GM23338 (cell line): ENCODE data around the gene PPP4R1. TPM values are rescaled to one million over a fixed set of nuclear protein-coding genes. Genes with fewer than 3 reads are reported as not detected.

Experiments used
- ATAC-seq: fragments of 200-7000 bp; cut with Tn5 transposase; 3 replicates; pipeline ENCODE4 v1.9.1; 2020
- DNase-seq: peaks from one replicate; pipeline ENCODE4 v3.0.0-alpha.2; 2015; ENCODE audit warnings: low spot score
- H2AFZ ChIP-seq: fragments of 200-600 bp; sonication (generic); 2 replicates; pipeline ENCODE4 v1.8.0; 2016; ENCODE audit warnings: antibody characterized with exemption, mild to moderate bottlenecking, moderate library complexity
- H3F3A ChIP-seq: fragments of 200-600 bp; sonication (generic); replicated peaks from 2 replicates; pipeline ENCODE4 v1.8.0; 2017; ENCODE audit warnings: antibody characterized with exemption, mixed run types, low read depth
- H3K27ac ChIP-seq: fragments of 200-600 bp; sonication (generic); 2 replicates; pipeline ENCODE4 v1.6.1; 2016; ENCODE audit warnings: low read depth
- H3K27me3 ChIP-seq: fragments of 200-600 bp; sonication (generic); 2 replicates; pipeline ENCODE4 v1.8.0; 2016; ENCODE audit warnings: mild to moderate bottlenecking, mixed run types, moderate library complexity; ENCODE audit not compliant: insufficient read depth
- H3K36me3 ChIP-seq: fragments of 200-600 bp; sonication (generic); 2 replicates; pipeline ENCODE4 v1.8.0; 2016; ENCODE audit warnings: mild to moderate bottlenecking; ENCODE audit not compliant: insufficient read depth
- H3K4me1 ChIP-seq: fragments of 200-600 bp; sonication (generic); 2 replicates; pipeline ENCODE4 v1.8.0; 2016; ENCODE audit warnings: mild to moderate bottlenecking, moderate library complexity; ENCODE audit not compliant: insufficient read depth
- H3K4me2 ChIP-seq: fragments of 200-600 bp; sonication (generic); 2 replicates; pipeline ENCODE4 v1.7.1; 2017; ENCODE audit warnings: mixed run types
- H3K4me3 ChIP-seq: fragments of 200-600 bp; sonication (generic); 2 replicates; pipeline ENCODE4 v1.6.1; 2016; ENCODE audit warnings: mixed run types
- H3K79me2 ChIP-seq: fragments of 200-600 bp; sonication (generic); replicated peaks from 2 replicates; pipeline ENCODE4 v1.8.0; 2017; ENCODE audit warnings: mild to moderate bottlenecking; ENCODE audit not compliant: insufficient read depth
- H3K9me2 ChIP-seq: fragments of 200-600 bp; sonication (generic); 2 replicates; pipeline ENCODE4 v1.8.0; 2017; ENCODE audit not compliant: insufficient read depth
- H4K20me1 ChIP-seq: fragments of 200-600 bp; sonication (generic); replicated peaks from 2 replicates; pipeline ENCODE4 v1.8.0; 2017; ENCODE audit warnings: mild to moderate bottlenecking; ENCODE audit not compliant: insufficient read depth
- H3K27ac Mint-ChIP-seq: 2 replicates; pipeline ENCODE4 v1.8.0; 2020; ENCODE audit warnings: inconsistent platforms, mild to moderate bottlenecking, moderate library complexity, mixed read lengths
- H3K27me3 Mint-ChIP-seq: 3 replicates; pipeline ENCODE4 v1.8.0; 2022; ENCODE audit warnings: low read depth, mild to moderate bottlenecking, moderate library complexity, mixed read lengths, inconsistent platforms; ENCODE audit not compliant: insufficient read depth, poor library complexity
- H3K36me3 Mint-ChIP-seq: 3 replicates; pipeline ENCODE4 v1.8.0; 2021; ENCODE audit warnings: low read depth, mild to moderate bottlenecking, inconsistent platforms, moderate library complexity, mixed read lengths
- H3K4me1 Mint-ChIP-seq: 3 replicates; pipeline ENCODE4 v1.8.0; 2020; ENCODE audit warnings: mild to moderate bottlenecking, inconsistent platforms, mixed read lengths
- H3K4me3 Mint-ChIP-seq: 3 replicates; pipeline ENCODE4 v1.8.0; 2021; ENCODE audit warnings: moderate library complexity, mild to moderate bottlenecking, inconsistent platforms, mixed read lengths
- H3K9me3 Mint-ChIP-seq: 3 replicates; pipeline ENCODE4 v1.8.0; 2020; ENCODE audit warnings: moderate library complexity, mild to moderate bottlenecking, inconsistent platforms, mixed read lengths
- CREB1 ChIP-seq: fragments of 250-450 bp; sonication (Bioruptor Pico); IDR thresholded peaks from 2 replicates; pipeline ENCODE4 v1.5.0; 2020; ENCODE audit warnings: low read depth, mild to moderate bottlenecking, moderate library complexity
- EZH2 ChIP-seq: fragments of 200-600 bp; sonication (generic); IDR thresholded peaks from one replicate; pipeline ENCODE4 v1.8.0; 2017; ENCODE audit warnings: antibody characterized with exemption, mild to moderate bottlenecking, low read depth; ENCODE audit not compliant: unreplicated experiment
- EZH2phosphoT487 ChIP-seq: fragments of 200-600 bp; sonication (generic); IDR thresholded peaks from one replicate; pipeline ENCODE4 v1.8.1; 2018; ENCODE audit warnings: antibody characterized with exemption; ENCODE audit not compliant: unreplicated experiment
- JUNB ChIP-seq: IDR thresholded peaks from one replicate; pipeline ENCODE4 v1.6.1; 2016; ENCODE audit warnings: antibody characterized with exemption; ENCODE audit not compliant: unreplicated experiment
- NANOG ChIP-seq: IDR thresholded peaks from 2 replicates; pipeline ENCODE4 v1.6.1; 2016; ENCODE audit warnings: antibody characterized with exemption, borderline replicate concordance
- POLR2AphosphoS5 ChIP-seq: IDR thresholded peaks from 2 replicates; pipeline ENCODE4 v1.6.1; 2016; ENCODE audit warnings: antibody characterized with exemption, low read depth
- STAT1 ChIP-seq: IDR thresholded peaks from one replicate; pipeline ENCODE4 v1.6.1; 2016; ENCODE audit warnings: antibody characterized with exemption; ENCODE audit not compliant: unreplicated experiment
- ZNF114 ChIP-seq: fragments of 250-450 bp; sonication (Bioruptor Pico); IDR thresholded peaks from 2 replicates; pipeline ENCODE4 v1.5.0; 2020; ENCODE audit warnings: mild to moderate bottlenecking, moderate library complexity
- ZNF331 ChIP-seq: fragments of 250-450 bp; sonication (Bioruptor Pico); IDR thresholded peaks from 2 replicates; pipeline ENCODE4 v1.5.0; 2020; ENCODE audit warnings: low read depth, mild to moderate bottlenecking, moderate library complexity
- polyA plus RNA-seq: library from polyadenylated mRNA; unstranded; fragments of >200 nt; fragmentation: Nextera tagmentation; extraction: Ambion mirVana; gene quantifications from 2 replicates; pipeline ENCODE4 v1.2.1, GENCODE V29; 2016
- total RNA-seq: library from RNA; depleted of rRNA; stranded (reverse); fragments of >200 nt; shearing (Covaris generic); gene quantifications from 2 replicates; pipeline ENCODE4 v1.2.3, GENCODE V29; 2014
- TF ChIP-seq, protein P1 (sequence below), 2 experiments: fragments of 200-600 bp in 1 of 2; sonication (generic) in 1 of 2; conservative IDR thresholded peaks; 2 replicates each; pipeline versions ENCODE4 v1.5.1 to v1.6.1; 2016 to 2017; ENCODE audit warnings: antibody characterized with exemption in 2 of 2, low read depth in 2 of 2, mild to moderate bottlenecking in 2 of 2, moderate library complexity in 1 of 2
- TF ChIP-seq, protein P2 (sequence below): IDR thresholded peaks from one replicate; pipeline ENCODE4 v1.6.1; 2018; ENCODE audit warnings: antibody characterized with exemption; ENCODE audit not compliant: unreplicated experiment
- TF ChIP-seq, protein P3 (sequence below): IDR thresholded peaks from 2 replicates; pipeline ENCODE4 v1.6.1; 2016; ENCODE audit warnings: antibody characterized with exemption
- TF ChIP-seq, protein P4 (sequence below): fragments of 250-450 bp; sonication (Bioruptor Pico); IDR thresholded peaks from 2 replicates; pipeline ENCODE4 v1.5.0; 2020; ENCODE audit warnings: mild to moderate bottlenecking, moderate library complexity

The PPP4R1 gene
- total and polyA plus RNA-seq, 2 experiments from 2014 or later: 18.1 to 79.4 TPM

DNA sequence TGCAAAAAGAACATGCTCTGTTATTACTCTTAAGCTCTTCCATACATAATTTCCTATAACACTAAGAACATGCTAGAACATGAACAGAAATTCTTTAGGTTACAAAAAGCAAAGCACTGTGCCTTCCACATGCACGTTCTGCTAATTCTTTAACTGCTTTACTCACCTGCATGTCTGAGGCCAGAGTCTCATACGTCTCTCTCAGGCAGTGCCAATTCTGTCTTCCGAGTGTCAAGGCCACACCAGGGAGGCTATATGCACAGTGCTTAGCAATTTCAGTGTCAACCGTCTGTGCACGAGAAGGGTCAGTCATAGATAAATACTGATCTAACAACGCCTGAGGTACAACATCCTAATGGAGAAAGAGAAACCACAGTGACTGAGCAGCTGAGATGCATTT, 55.1 kb downstream of the PPP4R1 start:
- no peak overlapping the region for H3K4me3 Mint-ChIP-seq
- Histone ChIP-seq H4K20me1 (no peaks in the 10 kb centered on the region), H3F3A (no peaks in the 10 kb centered on the region), H3K27ac (no peak overlapping the region), H3K27me3 (no peaks in the 10 kb centered on the region), H3K9me2 (no peaks in the 10 kb centered on the region), H3K4me3 (no peak overlapping the region), H2AFZ (no peak overlapping the region), H3K4me1 (no peaks in the 10 kb centered on the region), H3K79me2 (no peaks in the 10 kb centered on the region), H3K36me3 (peaks cover 25% of the 10 kb centered on the region), H3K4me2 (no peak overlapping the region)
- TF ChIP-seq, protein P1, sequence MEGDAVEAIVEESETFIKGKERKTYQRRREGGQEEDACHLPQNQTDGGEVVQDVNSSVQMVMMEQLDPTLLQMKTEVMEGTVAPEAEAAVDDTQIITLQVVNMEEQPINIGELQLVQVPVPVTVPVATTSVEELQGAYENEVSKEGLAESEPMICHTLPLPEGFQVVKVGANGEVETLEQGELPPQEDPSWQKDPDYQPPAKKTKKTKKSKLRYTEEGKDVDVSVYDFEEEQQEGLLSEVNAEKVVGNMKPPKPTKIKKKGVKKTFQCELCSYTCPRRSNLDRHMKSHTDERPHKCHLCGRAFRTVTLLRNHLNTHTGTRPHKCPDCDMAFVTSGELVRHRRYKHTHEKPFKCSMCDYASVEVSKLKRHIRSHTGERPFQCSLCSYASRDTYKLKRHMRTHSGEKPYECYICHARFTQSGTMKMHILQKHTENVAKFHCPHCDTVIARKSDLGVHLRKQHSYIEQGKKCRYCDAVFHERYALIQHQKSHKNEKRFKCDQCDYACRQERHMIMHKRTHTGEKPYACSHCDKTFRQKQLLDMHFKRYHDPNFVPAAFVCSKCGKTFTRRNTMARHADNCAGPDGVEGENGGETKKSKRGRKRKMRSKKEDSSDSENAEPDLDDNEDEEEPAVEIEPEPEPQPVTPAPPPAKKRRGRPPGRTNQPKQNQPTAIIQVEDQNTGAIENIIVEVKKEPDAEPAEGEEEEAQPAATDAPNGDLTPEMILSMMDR (conservative IDR thresholded peaks at IDR 0.05; ENCODE audit: low read depth in 2 of 2): no peak
- TF ChIP-seq EZH2 (no peak), JUNB (no peak), POLR2AphosphoS5 (no peak), NANOG (no peak), ZNF331 (CRISPR knock-in tag) (no peak), ZNF114 (CRISPR knock-in tag) (no peak), EZH2phosphoT487 (no peak), CREB1 (CRISPR knock-in tag) (no peak), STAT1 (no peak)
- TF ChIP-seq, protein P2, sequence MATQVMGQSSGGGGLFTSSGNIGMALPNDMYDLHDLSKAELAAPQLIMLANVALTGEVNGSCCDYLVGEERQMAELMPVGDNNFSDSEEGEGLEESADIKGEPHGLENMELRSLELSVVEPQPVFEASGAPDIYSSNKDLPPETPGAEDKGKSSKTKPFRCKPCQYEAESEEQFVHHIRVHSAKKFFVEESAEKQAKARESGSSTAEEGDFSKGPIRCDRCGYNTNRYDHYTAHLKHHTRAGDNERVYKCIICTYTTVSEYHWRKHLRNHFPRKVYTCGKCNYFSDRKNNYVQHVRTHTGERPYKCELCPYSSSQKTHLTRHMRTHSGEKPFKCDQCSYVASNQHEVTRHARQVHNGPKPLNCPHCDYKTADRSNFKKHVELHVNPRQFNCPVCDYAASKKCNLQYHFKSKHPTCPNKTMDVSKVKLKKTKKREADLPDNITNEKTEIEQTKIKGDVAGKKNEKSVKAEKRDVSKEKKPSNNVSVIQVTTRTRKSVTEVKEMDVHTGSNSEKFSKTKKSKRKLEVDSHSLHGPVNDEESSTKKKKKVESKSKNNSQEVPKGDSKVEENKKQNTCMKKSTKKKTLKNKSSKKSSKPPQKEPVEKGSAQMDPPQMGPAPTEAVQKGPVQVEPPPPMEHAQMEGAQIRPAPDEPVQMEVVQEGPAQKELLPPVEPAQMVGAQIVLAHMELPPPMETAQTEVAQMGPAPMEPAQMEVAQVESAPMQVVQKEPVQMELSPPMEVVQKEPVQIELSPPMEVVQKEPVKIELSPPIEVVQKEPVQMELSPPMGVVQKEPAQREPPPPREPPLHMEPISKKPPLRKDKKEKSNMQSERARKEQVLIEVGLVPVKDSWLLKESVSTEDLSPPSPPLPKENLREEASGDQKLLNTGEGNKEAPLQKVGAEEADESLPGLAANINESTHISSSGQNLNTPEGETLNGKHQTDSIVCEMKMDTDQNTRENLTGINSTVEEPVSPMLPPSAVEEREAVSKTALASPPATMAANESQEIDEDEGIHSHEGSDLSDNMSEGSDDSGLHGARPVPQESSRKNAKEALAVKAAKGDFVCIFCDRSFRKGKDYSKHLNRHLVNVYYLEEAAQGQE: no peak
- TF ChIP-seq, protein P3, sequence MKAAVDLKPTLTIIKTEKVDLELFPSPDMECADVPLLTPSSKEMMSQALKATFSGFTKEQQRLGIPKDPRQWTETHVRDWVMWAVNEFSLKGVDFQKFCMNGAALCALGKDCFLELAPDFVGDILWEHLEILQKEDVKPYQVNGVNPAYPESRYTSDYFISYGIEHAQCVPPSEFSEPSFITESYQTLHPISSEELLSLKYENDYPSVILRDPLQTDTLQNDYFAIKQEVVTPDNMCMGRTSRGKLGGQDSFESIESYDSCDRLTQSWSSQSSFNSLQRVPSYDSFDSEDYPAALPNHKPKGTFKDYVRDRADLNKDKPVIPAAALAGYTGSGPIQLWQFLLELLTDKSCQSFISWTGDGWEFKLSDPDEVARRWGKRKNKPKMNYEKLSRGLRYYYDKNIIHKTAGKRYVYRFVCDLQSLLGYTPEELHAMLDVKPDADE: no peak
- TF ChIP-seq, protein P4, sequence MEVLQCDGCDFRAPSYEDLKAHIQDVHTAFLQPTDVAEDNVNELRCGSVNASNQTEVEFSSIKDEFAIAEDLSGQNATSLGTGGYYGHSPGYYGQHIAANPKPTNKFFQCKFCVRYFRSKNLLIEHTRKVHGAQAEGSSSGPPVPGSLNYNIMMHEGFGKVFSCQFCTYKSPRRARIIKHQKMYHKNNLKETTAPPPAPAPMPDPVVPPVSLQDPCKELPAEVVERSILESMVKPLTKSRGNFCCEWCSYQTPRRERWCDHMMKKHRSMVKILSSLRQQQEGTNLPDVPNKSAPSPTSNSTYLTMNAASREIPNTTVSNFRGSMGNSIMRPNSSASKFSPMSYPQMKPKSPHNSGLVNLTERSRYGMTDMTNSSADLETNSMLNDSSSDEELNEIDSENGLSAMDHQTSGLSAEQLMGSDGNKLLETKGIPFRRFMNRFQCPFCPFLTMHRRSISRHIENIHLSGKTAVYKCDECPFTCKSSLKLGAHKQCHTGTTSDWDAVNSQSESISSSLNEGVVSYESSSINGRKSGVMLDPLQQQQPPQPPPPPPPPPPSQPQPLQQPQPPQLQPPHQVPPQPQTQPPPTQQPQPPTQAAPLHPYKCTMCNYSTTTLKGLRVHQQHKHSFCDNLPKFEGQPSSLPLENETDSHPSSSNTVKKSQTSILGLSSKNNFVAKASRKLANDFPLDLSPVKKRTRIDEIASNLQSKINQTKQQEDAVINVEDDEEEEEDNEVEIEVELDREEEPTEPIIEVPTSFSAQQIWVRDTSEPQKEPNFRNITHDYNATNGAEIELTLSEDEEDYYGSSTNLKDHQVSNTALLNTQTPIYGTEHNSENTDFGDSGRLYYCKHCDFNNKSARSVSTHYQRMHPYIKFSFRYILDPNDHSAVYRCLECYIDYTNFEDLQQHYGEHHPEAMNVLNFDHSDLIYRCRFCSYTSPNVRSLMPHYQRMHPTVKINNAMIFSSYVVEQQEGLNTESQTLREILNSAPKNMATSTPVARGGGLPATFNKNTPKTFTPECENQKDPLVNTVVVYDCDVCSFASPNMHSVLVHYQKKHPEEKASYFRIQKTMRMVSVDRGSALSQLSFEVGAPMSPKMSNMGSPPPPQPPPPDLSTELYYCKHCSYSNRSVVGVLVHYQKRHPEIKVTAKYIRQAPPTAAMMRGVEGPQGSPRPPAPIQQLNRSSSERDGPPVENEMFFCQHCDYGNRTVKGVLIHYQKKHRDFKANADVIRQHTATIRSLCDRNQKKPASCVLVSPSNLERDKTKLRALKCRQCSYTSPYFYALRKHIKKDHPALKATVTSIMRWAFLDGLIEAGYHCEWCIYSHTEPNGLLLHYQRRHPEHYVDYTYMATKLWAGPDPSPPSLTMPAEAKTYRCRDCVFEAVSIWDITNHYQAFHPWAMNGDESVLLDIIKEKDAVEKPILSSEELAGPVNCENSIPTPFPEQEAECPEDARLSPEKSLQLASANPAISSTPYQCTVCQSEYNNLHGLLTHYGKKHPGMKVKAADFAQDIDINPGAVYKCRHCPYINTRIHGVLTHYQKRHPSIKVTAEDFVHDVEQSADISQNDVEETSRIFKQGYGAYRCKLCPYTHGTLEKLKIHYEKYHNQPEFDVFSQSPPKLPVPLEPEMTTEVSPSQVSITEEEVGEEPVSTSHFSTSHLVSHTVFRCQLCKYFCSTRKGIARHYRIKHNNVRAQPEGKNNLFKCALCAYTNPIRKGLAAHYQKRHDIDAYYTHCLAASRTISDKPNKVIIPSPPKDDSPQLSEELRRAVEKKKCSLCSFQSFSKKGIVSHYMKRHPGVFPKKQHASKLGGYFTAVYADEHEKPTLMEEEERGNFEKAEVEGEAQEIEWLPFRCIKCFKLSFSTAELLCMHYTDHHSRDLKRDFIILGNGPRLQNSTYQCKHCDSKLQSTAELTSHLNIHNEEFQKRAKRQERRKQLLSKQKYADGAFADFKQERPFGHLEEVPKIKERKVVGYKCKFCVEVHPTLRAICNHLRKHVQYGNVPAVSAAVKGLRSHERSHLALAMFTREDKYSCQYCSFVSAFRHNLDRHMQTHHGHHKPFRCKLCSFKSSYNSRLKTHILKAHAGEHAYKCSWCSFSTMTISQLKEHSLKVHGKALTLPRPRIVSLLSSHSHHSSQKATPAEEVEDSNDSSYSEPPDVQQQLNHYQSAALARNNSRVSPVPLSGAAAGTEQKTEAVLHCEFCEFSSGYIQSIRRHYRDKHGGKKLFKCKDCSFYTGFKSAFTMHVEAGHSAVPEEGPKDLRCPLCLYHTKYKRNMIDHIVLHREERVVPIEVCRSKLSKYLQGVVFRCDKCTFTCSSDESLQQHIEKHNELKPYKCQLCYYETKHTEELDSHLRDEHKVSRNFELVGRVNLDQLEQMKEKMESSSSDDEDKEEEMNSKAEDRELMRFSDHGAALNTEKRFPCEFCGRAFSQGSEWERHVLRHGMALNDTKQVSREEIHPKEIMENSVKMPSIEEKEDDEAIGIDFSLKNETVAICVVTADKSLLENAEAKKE (CRISPR knock-in tag): no peak
- peaks cover 73% of the 10 kb centered on the region for H3K36me3 Mint-ChIP-seq
- no peaks in the 10 kb centered on the region for H3K4me1 Mint-ChIP-seq
- no peak overlapping the region for H3K27ac Mint-ChIP-seq
- ATAC-seq (no peak), DNase-seq (no peak)
- H3K9me3 Mint-ChIP-seq: no peaks in the 10 kb centered on the region
- H3K27me3 Mint-ChIP-seq: no peaks in the 10 kb centered on the region
